Common myeloid progenitor, CD34-positive (primary cell): ENCODE data around the gene DOCK7.
"Not testable (repeated sequence)": the region's sequence is repeated elsewhere in the genome, so short reads cannot be mapped to it uniquely, and the experiment has no call there.

Source experiments
- CTCF ChIA-PET: fragments of 350-600 bp; sonication (Branson Sonifier 250); formaldehyde crosslinking; loops from one replicate; lab custom pipeline; 2021; ENCODE audit warnings: antibody characterized with exemption; lab: Charles Lee
- POLR2A ChIA-PET: fragments of 350-600 bp; sonication (Branson Sonifier 250); formaldehyde crosslinking; loops from one replicate; lab custom pipeline; 2021; ENCODE audit warnings: antibody characterized with exemption; lab: Charles Lee
- DNase-seq, 3 donors: peaks; one replicate each; pipeline versions ENCODE4 v3.0.0 to v3.0.0-alpha.2; 2013
- H3K27ac ChIP-seq, 2 experiments: 1 replicate in 1 of 2; 2 replicates in 1 of 2; pipeline ENCODE4 v1.7.0; 2013; ENCODE audit warnings: inconsistent platforms in 2 of 2, low read length in 2 of 2, mild to moderate bottlenecking in 2 of 2, low read depth in 1 of 2, moderate library complexity in 1 of 2; ENCODE audit not compliant: severe bottlenecking in 2 of 2, insufficient read depth in 1 of 2, poor library complexity in 1 of 2
- H3K27me3 ChIP-seq, 5 experiments: replicated peaks in 2 of 5; 1 replicate in 3 of 5; 2 replicates in 2 of 5; pipeline versions ENCODE4 v1.6.1 to v1.7.0; 2013; ENCODE audit warnings: low read length in 4 of 5, mild to moderate bottlenecking in 2 of 5, moderate library complexity in 2 of 5, inconsistent platforms in 1 of 5; ENCODE audit not compliant: insufficient read depth in 5 of 5, control insufficient read depth in 4 of 5
- H3K36me3 ChIP-seq, 4 experiments: 1 replicate in 2 of 4; 2 replicates in 2 of 4; pipeline versions ENCODE4 v1.6.1 to v1.7.0; 2013; ENCODE audit warnings: low read length in 3 of 4, control low read depth in 1 of 4, mild to moderate bottlenecking in 1 of 4; ENCODE audit not compliant: control insufficient read depth in 4 of 4, insufficient read depth in 4 of 4
- H3K4me1 ChIP-seq, 4 experiments: 1 replicate in 3 of 4; 2 replicates in 1 of 4; pipeline versions ENCODE4 v1.6.1 to v1.7.1; 2013; ENCODE audit warnings: low read length in 3 of 4, mild to moderate bottlenecking in 3 of 4, control low read depth in 1 of 4, inconsistent platforms in 1 of 4, moderate library complexity in 1 of 4; ENCODE audit not compliant: control insufficient read depth in 4 of 4, insufficient read depth in 4 of 4; ENCODE audit errors: control extremely low read depth in 1 of 4
- H3K4me3 ChIP-seq, 7 experiments: 1 replicate in 4 of 7; 2 replicates in 3 of 7; pipeline versions ENCODE4 v1.5.1 to v1.7.0; 2013; ENCODE audit warnings: mild to moderate bottlenecking in 7 of 7, low read length in 6 of 7, moderate library complexity in 6 of 7, inconsistent platforms in 2 of 7, low read depth in 2 of 7, control low read depth in 1 of 7; ENCODE audit not compliant: insufficient read depth in 4 of 7, control insufficient read depth in 1 of 7; ENCODE audit errors: extremely low read depth in 1 of 7
- H3K9me3 ChIP-seq, 5 experiments: 1 replicate in 4 of 5; 2 replicates in 1 of 5; pipeline versions ENCODE4 v1.6.1 to v1.7.1; 2013; ENCODE audit warnings: low read length in 4 of 5, mild to moderate bottlenecking in 2 of 5, inconsistent platforms in 1 of 5, low read depth in 1 of 5, moderate library complexity in 1 of 5; ENCODE audit not compliant: control insufficient read depth in 4 of 5, insufficient read depth in 2 of 5; ENCODE audit errors: control extremely low read depth in 1 of 5
- WGBS: methylation state at CpG from one replicate; pipeline ENCODE4 v1.1.5; 2013; ENCODE audit not compliant: insufficient coverage; 5-methylcytosine and 5-hydroxymethylcytosine counted together

DOCK7 gene

DNA sequence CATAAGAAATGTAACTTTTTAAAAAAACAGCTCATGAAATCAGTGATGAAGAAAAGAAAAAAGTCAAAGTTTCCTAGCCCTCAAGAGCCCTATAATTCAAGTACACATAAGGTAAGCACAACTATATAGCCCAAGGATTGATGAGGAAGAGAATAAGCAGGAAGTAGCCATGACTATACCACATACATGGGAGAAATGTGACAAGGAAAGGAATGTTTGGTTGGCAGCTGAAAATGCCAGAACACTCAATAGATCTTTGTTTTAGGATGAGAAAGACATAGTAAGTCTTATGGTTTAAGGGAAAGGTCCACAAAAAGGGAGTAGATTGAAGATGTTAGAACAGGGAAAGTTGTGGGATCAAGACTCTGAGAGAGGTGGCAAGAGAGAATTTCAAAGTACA is 5.7 kb downstream of the DOCK7 start:
- Histone ChIP-seq H3K36me3 (no peaks in the 10 kb centered on the region), H3K27ac (no peak overlapping the region), H3K9me3 (peaks cover 0 to 1% (median 0%) of the 10 kb centered on the region in 5 experiments), H3K27me3 (no peaks in the 10 kb centered on the region), H3K4me3 (no peak overlapping the region), H3K4me1 (peaks cover 2 to 17% (median 8%) of the 10 kb centered on the region in 4 experiments)
- POLR2A ChIA-PET = interaction anchor here (0.6 to 1.1 kb wide), 2 partner anchors 15 to 43 kb away, joined by 3 to 4 read pairs; no protein-coding TSS in a partner anchor
- CTCF ChIA-PET = no interaction called here
- DNase-seq = no peak

DNA sequence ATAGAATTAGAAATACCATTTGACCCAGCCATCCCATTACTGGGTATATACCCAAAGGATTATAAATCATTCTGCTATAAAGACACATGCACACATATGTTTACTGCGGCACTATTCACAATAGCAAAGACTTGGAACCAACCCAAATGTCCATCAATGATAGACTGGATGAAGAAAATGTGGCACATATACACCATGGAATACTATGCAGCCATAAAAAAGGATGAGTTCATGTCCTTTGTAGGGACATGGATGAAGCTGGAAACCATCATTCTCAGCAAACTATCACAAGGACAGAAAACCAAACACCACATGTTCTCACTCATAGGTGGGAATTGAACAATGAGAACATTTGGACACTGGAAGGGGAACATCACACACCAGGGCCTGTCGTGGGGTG is 7.2 kb downstream of the DOCK7 start:
- DNase-seq, H3K9me3 ChIP-seq, CTCF ChIA-PET, POLR2A ChIA-PET, H3K27ac ChIP-seq, H3K27me3 ChIP-seq, H3K4me3 ChIP-seq, H3K4me1 ChIP-seq, H3K36me3 ChIP-seq: not testable (repeated sequence)
- no CpG with 5 or more reads among the region's 2 CpGs for WGBS

DNA sequence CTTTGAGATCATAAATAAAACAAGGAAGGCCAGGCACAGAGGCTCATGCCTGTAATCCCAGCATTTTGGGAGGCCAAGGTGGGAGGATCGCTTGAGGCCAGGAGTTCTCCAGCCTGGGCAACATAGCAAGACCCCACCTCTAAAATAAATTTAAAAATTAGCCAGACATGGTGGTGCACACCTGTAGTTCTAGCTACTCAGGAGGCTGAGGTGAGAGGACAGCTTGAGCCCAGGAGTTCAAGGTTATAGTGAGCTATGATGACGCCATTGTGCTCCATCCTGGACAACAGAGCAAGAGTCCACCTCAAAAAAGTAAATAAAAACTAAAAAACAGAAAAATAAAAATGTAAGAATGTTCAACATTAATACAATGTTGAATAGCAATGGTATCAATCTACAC is 10.4 kb downstream of the DOCK7 start:
- DNase-seq, H3K27ac ChIP-seq, H3K9me3 ChIP-seq, H3K27me3 ChIP-seq, H3K4me3 ChIP-seq, POLR2A ChIA-PET, H3K4me1 ChIP-seq, H3K36me3 ChIP-seq: not testable (repeated sequence)
- WGBS = no CpG with 5 or more reads among the region's 2 CpGs
- CTCF ChIA-PET = interaction anchor here (0.6 to 0.7 kb wide), 2 partner anchors 16 to 431 kb away, joined by 3 read pairs; no protein-coding TSS in a partner anchor

DNA sequence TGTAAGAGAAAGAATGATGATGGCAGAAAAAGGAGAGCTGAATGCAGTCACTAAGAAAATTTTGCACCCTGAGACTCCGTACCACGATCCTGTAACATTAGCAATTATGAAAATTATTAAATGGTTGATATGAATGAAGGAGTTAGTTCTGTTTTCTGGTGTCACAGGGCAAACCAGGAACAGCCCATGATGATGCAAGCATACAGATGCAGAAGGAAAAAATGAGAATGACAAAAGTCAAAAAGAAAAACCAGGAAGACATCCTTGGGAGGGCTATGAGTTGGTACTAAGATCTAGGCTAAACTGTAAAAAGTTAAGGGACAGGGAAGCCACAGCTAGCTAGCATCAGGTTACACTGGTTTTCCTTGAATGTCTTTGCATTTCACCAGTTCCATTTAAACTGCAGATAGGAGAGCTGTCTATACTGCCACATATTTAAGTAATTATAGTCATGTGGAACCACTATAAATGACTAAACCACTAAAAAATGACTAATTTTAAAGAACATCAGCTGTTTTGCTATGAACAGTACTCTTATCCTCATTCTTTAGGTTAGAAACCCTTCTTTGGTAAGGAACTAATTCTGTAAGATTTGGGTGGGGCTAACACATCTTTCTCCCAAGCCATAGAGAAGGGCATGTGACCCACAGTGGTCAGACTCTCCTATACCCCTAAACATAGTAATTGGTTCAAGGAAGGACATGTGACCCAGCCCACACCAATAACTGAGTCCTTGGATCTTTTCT is 11.4 kb downstream of the DOCK7 start:
- ChIA-PET POLR2A (no interaction called here), CTCF (interaction anchor here (0.6 kb wide), 1 partner anchor 15 kb away, joined by 3 read pairs; no protein-coding TSS in a partner anchor)
- H3K4me3 ChIP-seq = no peak overlapping the region
- H3K27ac ChIP-seq = no peak overlapping the region
- H3K27me3 ChIP-seq = no peaks in the 10 kb centered on the region
- H3K9me3 ChIP-seq = peaks cover 0 to 1% (median 0%) of the 10 kb centered on the region in 5 experiments
- peaks cover 0 to 3% (median 0%) of the 10 kb centered on the region in 4 experiments for H3K36me3 ChIP-seq
- H3K4me1 ChIP-seq = peaks cover 0 to 9% (median 0%) of the 10 kb centered on the region in 4 experiments
- peak in 1 of 3 donors; percentile 9 for DNase-seq
- WGBS = no CpG with 5 or more reads among the region's 2 CpGs

DNA sequence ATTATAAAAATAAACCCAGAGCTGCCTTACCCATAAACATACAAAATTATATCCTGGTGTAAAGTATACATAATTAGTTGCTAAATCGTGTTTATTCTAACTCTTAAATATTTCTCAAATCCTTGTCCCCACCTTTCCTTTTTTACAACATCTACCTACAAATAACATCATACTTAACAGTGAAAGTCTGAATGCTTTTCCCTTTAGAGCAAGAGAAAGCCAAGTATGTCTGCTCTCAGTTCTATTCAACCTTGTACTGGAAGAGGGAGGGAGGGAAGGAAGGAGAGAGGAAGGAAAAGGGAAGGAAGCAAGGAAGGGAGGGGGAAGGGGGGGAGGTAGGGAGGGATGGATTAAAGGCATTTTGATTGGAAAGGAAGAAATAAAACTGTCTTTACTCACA is 14.6 kb downstream of the DOCK7 start:
- CTCF ChIA-PET = no interaction called here
- H3K4me1 ChIP-seq = peaks cover 0 to 9% (median 0%) of the 10 kb centered on the region in 4 experiments
- POLR2A ChIA-PET = no interaction called here
- H3K27ac ChIP-seq = no peak overlapping the region
- H3K27me3 ChIP-seq = no peaks in the 10 kb centered on the region
- H3K36me3 ChIP-seq = peaks cover 0 to 3% (median 0%) of the 10 kb centered on the region in 4 experiments
- H3K4me3 ChIP-seq = no peak overlapping the region
- no peaks in the 10 kb centered on the region for H3K9me3 ChIP-seq
- WGBS = no CpG with 5 or more reads among the region's 1 CpG
- no peak for DNase-seq

DNA sequence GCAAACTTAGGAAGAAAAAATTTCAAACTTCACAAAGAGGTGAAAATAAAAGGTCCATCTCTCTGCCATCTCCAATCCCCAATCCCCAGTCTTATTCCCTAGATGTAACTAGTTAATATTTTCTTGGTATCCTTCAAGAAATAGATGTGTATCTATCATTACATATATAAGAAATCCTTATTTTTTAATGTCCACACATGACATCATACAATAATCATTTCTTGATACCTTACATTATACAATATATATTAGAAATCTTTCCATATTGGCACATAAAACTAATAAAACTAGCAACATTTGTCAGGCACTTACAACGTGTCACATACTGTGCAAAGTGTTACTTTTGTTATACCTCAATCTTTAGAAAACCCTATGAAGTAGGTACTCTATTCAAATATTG is 16.2 kb downstream of the DOCK7 start:
- no peak overlapping the region for H3K4me3 ChIP-seq
- peaks cover 0 to 3% (median 0%) of the 10 kb centered on the region in 4 experiments for H3K36me3 ChIP-seq
- WGBS = no CpG with 5 or more reads among the region's 1 CpG
- H3K4me1 ChIP-seq = peaks cover 0 to 6% (median 0%) of the 10 kb centered on the region in 4 experiments
- no peak for DNase-seq
- ChIA-PET POLR2A (no interaction called here), CTCF (no interaction called here)
- H3K27me3 ChIP-seq = no peaks in the 10 kb centered on the region
- no peaks in the 10 kb centered on the region for H3K9me3 ChIP-seq
- H3K27ac ChIP-seq = no peak overlapping the region

DNA sequence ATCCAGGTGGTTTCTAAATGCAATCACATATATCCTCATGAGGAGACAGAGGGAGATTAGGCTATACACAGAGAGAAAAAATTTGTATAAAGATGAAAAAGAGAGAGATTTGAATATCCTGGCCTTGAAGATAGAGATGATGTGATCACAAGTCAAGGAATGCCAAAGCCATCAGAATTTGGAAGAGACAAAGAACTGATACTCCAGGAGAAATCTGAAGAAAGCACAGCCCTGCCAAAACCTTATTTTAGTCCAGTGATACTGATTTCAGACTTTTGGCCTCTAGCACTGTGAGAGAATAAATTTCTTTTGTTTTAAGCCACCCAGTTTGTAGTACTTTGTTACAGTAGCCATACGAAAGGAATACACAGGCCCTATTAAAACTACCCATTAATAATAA is 33.4 kb downstream of the DOCK7 start:
- Histone ChIP-seq H3K27ac (no peak overlapping the region), H3K4me1 (no peaks in the 10 kb centered on the region), H3K36me3 (peaks cover 0 to 20% (median 8%) of the 10 kb centered on the region in 4 experiments), H3K4me3 (no peak overlapping the region), H3K27me3 (no peaks in the 10 kb centered on the region), H3K9me3 (no peaks in the 10 kb centered on the region)
- ChIA-PET CTCF (no interaction called here), POLR2A (no interaction called here)
- DNase-seq = no peak
- WGBS = no CpG with 5 or more reads among the region's 1 CpG
